Measurements from ENCODE around the gene MAN1A1.
"Not testable (repeated sequence)": the region's sequence is repeated elsewhere in the genome, so short reads cannot be mapped to it uniquely, and the experiment has no call there.

The MAN1A1 gene

DNA sequence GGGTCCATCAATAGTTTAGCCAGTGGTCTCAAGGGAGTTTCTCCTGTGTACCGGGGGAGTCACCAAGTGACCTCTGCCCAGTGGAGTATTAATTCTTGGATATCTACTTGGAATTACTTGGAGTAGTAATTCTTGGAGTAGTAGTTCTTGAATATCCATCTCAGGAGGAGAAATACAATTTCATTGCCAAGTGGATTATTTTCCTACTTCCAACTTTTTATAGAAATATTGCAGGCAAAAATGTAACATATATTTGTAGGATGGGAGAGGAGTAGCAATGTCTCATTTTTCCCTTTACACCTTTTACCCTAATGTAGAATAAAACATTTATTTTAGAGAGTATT lies 179.5 kb downstream of the MAN1A1 start:
- no peak overlapping the region for H3K27ac Mint-ChIP-seq

DNA sequence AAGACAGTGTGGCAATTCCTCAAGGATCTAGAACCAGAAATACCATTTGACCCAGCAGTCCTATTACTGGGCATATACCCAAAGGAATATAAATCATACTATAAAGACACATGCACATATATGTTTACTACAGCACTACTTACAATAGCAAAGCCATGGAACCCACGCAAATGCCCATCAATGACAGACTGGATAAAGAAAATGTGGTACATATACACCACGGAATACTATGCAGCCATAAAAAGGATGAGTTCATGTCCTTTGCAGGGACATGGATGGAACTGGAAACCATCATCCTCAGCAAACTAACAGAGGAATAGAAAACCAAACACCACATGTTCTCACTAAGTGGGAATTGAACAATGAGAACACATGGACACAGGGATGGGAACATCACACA lies 180.2 kb downstream of the MAN1A1 start:
- H3K36me3 Mint-ChIP-seq (ENCODE audit: low read depth); H3K27ac Mint-ChIP-seq; H3K4me3 Mint-ChIP-seq; H3K4me1 Mint-ChIP-seq (ENCODE audit: low read depth); DNase-seq (ENCODE audit: low spot score); H3K9me3 Mint-ChIP-seq: not testable (repeated sequence)
- peaks cover 22% of the 10 kb centered on the region for H3K27me3 Mint-ChIP-seq (ENCODE audit: low read depth)

More for the DNA sequence above, 179.5 kb downstream of the MAN1A1 start:
- no peaks in the 10 kb centered on the region for H3K4me1 Mint-ChIP-seq (ENCODE audit: low read depth)
- DNase-seq (ENCODE audit: low spot score) = no peak
- H3K9me3 Mint-ChIP-seq = no peaks in the 10 kb centered on the region
- H3K27me3 Mint-ChIP-seq (ENCODE audit: low read depth) = peaks cover 18% of the 10 kb centered on the region
- H3K36me3 Mint-ChIP-seq (ENCODE audit: low read depth) = no peaks in the 10 kb centered on the region
- H3K4me3 Mint-ChIP-seq = no peak overlapping the region

DNA sequence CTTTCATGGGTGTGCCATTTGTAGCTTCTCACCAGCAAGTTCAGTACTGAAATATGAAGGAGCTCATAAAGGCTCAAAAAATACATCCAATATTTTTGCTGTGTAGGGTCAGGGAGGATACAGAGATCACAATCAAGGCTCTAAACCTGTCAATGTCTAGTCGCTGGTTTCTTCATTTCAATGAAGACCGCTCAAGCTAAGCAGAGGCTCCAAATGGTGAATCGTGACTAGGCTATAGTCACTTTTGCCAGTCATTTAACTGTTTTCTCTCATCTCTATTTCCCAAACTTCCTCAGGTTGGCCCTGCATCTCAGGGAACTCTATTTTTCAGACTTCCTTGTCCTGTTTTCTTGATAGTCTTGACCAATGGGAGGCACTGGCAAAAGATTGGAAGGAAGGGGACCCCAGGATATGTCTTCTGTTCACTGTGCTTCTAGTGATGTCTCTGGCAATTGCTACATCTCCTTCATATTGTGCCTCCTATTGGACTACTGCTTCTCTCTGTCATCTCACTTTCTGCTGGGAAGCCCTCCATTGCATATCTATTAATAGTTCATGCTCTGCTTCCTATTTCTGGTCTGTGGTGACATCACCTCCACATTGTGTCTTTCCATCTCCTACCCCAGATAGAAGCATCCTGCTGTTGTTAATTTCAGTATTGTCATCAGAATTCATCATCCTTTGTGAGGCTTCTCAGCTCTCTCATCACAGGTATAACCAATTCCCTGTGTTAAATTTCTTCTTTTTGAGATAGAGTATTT lies 183.4 kb downstream of the MAN1A1 start:
- H3K36me3 Mint-ChIP-seq (ENCODE audit: low read depth) = no peaks in the 10 kb centered on the region
- peaks cover 35% of the 10 kb centered on the region for H3K27me3 Mint-ChIP-seq (ENCODE audit: low read depth)
- no peak for DNase-seq (ENCODE audit: low spot score)
- no peak overlapping the region for H3K27ac Mint-ChIP-seq
- H3K4me3 Mint-ChIP-seq = no peak overlapping the region
- no peaks in the 10 kb centered on the region for H3K9me3 Mint-ChIP-seq
- no peaks in the 10 kb centered on the region for H3K4me1 Mint-ChIP-seq (ENCODE audit: low read depth)

DNA sequence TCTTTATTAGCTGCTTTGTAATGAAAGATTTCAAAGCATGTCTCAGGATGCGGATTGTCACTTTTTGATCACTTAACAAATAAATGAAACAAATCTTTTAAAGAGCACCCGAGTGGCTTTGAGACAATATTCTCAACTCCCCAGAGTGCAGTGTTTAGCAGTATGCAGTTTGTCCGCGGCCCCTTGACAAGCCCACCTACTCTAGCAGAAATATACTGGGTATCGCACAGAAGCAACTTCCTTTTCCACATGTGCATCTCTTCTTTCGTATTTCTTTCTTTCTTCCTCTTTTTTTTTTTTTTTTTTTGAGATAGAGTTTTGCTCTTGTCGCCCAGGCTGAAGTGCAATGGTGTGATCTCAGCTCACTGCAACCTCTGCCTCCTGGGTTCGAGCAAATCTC lies 186.6 kb downstream of the MAN1A1 start:
- peaks cover 51% of the 10 kb centered on the region for H3K27me3 Mint-ChIP-seq (ENCODE audit: low read depth)
- H3K4me3 Mint-ChIP-seq = no peak overlapping the region
- DNase-seq (ENCODE audit: low spot score) = no peak
- no peaks in the 10 kb centered on the region for H3K36me3 Mint-ChIP-seq (ENCODE audit: low read depth)
- H3K27ac Mint-ChIP-seq = no peak overlapping the region
- H3K9me3 Mint-ChIP-seq = no peaks in the 10 kb centered on the region
- no peaks in the 10 kb centered on the region for H3K4me1 Mint-ChIP-seq (ENCODE audit: low read depth)

DNA sequence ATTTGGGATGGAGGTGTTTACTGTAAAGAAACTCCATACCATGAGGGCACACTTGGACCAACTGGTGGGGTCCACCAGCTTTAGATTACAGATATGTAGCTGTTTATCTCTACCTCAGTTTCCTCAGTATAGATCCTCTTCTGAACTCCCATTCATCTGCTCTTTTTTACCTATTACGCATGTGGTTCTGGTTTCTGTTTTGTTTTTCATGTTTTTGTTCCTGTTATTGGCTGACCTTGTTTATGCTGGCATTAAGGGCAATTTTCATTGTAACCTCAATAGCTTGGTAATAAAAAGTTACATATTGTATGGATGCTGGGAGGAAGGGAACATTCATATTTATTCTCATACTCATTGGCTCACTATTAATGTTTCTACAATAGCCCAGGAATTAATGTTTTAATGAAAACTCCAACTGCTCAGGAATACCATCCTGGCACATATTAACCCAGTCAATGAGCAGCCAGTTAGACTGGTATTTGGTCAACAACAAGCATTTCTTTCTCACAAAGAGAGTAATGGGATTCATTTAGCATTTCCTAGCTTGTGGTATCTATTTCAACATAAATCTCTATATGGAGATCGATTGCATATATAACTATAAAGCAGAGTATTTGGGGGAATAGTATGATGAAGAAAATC lies 187.3 kb downstream of the MAN1A1 start:
- Mint-ChIP-seq H3K4me1 (ENCODE audit: low read depth) (no peaks in the 10 kb centered on the region), H3K27ac (no peak overlapping the region), H3K27me3 (ENCODE audit: low read depth) (peaks cover 51% of the 10 kb centered on the region), H3K9me3 (no peaks in the 10 kb centered on the region), H3K36me3 (ENCODE audit: low read depth) (no peaks in the 10 kb centered on the region), H3K4me3 (no peak overlapping the region)
- DNase-seq (ENCODE audit: low spot score) = no peak

DNA sequence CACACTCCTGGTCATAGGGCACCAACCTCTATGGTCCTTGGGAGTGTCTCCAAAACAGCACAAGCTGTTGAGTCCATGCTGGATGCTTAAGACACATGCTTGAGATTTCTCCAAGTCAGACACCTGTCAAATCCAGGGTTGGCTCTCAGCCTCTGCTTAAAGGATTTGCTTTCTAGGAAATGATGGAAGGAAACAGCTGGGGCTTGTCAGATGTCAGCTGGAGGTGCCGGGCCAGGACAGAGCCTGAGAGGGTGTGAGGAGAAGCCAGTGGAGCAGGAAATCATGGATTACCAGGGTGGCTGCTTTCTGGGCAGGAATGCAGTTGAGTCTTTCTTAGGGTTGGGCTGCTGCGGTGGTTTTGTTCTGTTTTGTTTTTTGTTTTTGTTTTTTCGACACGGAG lies 188.1 kb downstream of the MAN1A1 start:
- Mint-ChIP-seq H3K27me3 (ENCODE audit: low read depth) (peaks cover 46% of the 10 kb centered on the region), H3K36me3 (ENCODE audit: low read depth) (no peaks in the 10 kb centered on the region), H3K4me3 (no peak overlapping the region), H3K27ac (no peak overlapping the region), H3K9me3 (no peaks in the 10 kb centered on the region), H3K4me1 (ENCODE audit: low read depth) (no peaks in the 10 kb centered on the region)
- no peak for DNase-seq (ENCODE audit: low spot score)

DNA sequence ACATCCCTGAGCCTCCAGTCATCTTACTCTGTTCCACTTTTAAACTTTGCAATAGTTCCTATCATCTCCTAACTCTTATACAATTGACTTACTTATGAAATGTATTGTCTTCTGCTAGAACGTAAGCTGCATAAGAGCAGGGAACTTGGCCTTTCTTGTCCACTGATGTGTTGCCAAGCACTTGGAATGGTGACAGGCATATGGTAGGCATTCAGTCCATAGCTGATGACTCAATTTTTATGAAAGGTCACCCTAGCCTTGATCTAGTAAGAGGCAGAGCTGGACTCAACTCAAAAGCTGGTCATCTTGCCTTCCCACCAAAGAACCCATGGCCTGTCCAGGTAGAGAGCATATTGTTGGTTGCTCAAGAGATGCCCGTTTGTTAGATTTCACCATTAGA lies 188.7 kb downstream of the MAN1A1 start:
- DNase-seq (ENCODE audit: low spot score) = no peak
- Mint-ChIP-seq H3K27me3 (ENCODE audit: low read depth) (peaks cover 44% of the 10 kb centered on the region), H3K4me3 (no peak overlapping the region), H3K9me3 (no peaks in the 10 kb centered on the region), H3K4me1 (ENCODE audit: low read depth) (no peaks in the 10 kb centered on the region), H3K27ac (no peak overlapping the region), H3K36me3 (ENCODE audit: low read depth) (no peaks in the 10 kb centered on the region)

DNA sequence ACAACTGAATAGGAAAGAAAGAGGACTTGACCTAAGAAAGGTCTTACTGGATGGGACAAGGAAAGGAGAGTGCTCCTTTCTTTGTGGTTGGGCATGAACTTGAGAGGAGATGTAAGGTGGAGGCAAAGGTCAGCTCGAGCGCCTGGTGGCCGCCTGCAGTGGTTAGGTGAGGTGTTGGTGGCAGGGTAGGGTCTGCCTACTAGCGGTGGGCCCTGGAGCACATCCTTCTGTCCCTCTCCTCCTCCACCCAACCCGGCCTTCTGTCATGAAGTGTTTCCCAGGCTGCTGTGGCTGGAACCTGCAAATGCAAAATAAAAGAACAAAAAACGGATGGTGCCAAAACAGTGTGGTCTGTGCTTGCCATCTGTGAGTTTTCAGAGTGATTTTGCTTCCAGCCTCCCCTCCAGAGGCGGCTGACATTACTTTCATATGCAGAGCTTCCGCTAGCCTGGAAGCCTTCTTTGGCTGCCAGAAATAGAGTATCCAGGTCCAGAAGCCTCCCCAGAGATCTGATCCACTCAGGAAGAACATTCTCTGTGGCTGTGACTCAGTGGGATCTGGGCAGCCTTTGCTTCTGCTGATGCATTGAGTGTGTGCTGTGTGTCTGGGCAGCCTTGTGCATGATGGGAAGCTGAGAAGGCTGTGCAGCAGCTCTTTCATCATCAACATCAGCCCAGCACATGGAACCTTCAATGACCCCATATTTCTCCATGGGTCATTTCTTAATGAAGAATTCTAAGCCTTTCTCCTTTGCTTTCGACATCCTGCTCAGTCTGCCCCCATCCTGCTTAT lies 191.3 kb downstream of the MAN1A1 start:
- Mint-ChIP-seq H3K36me3 (ENCODE audit: low read depth) (no peaks in the 10 kb centered on the region), H3K4me1 (ENCODE audit: low read depth) (no peaks in the 10 kb centered on the region), H3K9me3 (no peaks in the 10 kb centered on the region), H3K27me3 (ENCODE audit: low read depth) (peaks cover 37% of the 10 kb centered on the region), H3K27ac (no peak overlapping the region), H3K4me3 (no peak overlapping the region)
- DNase-seq (ENCODE audit: low spot score) = no peak

DNA sequence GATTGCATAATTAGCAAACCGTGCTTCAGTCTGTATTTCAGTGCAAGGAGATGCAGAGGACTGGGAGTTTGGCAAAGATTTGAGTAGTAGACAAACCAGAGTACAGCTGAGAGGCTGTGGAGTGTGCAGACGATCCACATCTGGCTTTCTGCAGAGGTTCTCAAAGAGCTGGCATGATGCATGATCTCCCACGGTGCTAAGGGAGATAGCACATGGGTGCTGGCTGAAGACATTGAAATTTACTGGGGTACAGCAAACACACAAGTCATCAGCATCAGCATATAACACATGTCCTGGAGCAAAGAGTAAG lies 192.1 kb downstream of the MAN1A1 start:
- DNase-seq (ENCODE audit: low spot score) = no peak
- peaks cover 37% of the 10 kb centered on the region for H3K27me3 Mint-ChIP-seq (ENCODE audit: low read depth)
- H3K9me3 Mint-ChIP-seq = no peaks in the 10 kb centered on the region
- H3K27ac Mint-ChIP-seq = no peak overlapping the region
- H3K36me3 Mint-ChIP-seq (ENCODE audit: low read depth) = no peaks in the 10 kb centered on the region
- H3K4me1 Mint-ChIP-seq (ENCODE audit: low read depth) = no peaks in the 10 kb centered on the region
- no peak overlapping the region for H3K4me3 Mint-ChIP-seq

DNA sequence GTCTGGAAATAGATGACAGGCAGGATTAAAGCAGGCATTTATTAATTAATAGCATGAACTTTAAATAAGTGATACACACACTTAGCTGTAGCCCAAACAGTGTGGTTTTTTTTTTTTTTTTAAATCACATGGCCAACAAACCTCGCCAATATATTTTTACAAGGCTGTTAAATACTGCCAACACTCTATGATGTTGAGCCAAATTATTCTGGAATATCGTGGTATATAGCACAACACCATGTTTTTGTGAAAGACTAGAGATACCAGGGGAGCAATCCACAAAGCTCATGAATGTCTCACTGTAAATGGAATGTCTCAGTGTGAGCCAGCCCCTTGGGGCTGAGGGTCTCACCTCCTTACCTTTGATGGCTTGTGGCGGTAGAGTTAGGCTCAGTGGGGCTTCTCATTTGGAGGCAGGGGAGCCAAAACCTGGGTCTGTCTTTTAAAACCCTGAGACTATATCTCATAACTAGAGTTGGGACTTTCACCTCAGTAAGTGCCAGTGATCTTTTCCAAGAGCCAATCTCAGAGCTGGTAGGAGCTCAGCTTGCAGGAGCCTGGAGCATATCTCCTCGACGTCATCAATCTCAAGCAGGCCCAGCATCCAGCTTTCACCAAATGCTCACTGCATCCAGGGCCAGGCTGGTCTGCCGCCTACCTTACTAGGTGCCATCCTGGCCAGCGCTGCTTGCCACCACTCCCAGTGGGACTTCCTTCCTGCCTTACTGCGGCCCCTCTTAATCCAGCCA lies 192.6 kb downstream of the MAN1A1 start:
- H3K27ac Mint-ChIP-seq = no peak overlapping the region
- DNase-seq (ENCODE audit: low spot score) = no peak
- no peak overlapping the region for H3K4me3 Mint-ChIP-seq
- no peaks in the 10 kb centered on the region for H3K4me1 Mint-ChIP-seq (ENCODE audit: low read depth)
- peaks cover 36% of the 10 kb centered on the region for H3K27me3 Mint-ChIP-seq (ENCODE audit: low read depth)
- no peaks in the 10 kb centered on the region for H3K36me3 Mint-ChIP-seq (ENCODE audit: low read depth)
- no peaks in the 10 kb centered on the region for H3K9me3 Mint-ChIP-seq

DNA sequence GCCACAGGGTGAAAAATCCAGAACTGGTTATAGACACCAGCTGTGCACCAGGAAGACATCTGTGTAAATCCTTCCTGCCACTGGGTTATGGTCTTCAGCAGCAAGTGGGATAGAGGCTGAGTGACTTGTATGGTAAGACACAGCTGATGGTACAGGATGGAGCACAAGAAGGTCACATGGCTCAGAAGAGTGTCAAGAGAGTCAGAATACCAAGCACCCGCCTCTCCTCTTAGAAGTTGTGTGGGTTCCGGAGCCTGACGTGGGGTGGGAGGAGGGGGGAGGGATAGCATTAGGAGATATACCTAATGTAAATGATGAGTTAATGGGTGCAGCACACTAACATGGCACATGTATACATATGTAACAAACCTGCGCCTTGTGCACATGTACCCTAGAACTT lies 193.5 kb downstream of the MAN1A1 start:
- not testable (repeated sequence) for DNase-seq (ENCODE audit: low spot score); H3K36me3 Mint-ChIP-seq (ENCODE audit: low read depth); H3K4me1 Mint-ChIP-seq (ENCODE audit: low read depth); H3K9me3 Mint-ChIP-seq; H3K27ac Mint-ChIP-seq; H3K4me3 Mint-ChIP-seq
- peaks cover 32% of the 10 kb centered on the region for H3K27me3 Mint-ChIP-seq (ENCODE audit: low read depth)

DNA sequence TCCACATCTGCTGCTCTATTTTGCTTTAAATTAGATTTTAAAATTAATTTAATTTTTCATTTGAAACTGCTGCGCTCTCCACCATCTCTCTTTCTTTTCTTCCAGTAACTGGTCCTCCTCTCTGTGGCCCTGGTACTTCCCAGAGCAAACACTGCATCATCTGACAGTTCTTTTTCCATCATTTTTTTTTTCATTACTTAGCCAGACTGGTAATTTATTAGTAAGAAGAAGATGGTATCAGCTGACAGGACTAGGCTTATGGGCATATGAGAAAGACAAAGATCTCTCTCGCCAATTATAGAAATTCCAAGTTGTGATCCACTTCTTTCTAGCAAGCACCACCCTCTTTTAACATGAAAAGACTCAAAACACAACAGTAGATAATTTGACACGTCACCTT lies 197.4 kb downstream of the MAN1A1 start:
- H3K4me3 Mint-ChIP-seq = no peak overlapping the region
- H3K27ac Mint-ChIP-seq = no peak overlapping the region
- no peak for DNase-seq (ENCODE audit: low spot score)
- H3K36me3 Mint-ChIP-seq (ENCODE audit: low read depth) = peaks cover 12% of the 10 kb centered on the region
- H3K4me1 Mint-ChIP-seq (ENCODE audit: low read depth) = peaks cover 20% of the 10 kb centered on the region
- peaks cover 10% of the 10 kb centered on the region for H3K27me3 Mint-ChIP-seq (ENCODE audit: low read depth)
- H3K9me3 Mint-ChIP-seq = peaks cover 17% of the 10 kb centered on the region

DNA sequence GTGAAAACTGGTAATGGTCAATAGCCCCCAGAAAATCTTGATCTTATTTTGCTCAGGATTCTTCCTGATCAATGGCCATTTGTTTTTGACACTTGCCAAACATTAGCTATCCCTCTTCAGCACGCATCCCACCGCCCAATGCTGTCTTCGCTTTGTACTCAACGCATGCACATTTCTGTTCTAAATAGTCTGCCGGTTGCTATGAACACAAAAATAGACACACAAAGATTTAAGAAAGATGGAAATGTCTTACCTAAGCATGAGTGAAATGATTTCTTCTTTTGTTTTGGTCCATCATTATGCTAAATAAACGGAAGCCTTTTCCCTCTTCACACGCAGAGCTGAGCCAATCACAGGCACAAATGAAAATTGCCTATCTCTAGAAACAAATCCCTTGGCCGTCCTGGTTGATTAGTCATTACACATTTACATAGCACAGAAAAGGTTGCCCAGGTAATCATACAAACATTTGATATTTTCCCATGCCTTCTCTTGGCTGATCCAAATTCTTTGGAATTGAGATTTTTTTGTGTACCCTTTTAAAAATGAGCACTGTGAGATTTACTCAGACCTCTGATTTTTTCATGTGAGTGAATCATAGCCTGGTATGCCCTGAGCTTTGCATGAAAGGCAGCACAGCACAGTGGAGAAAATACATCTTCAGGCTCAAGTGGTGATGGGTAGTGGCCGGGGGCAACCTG lies 200.6 kb downstream of the MAN1A1 start:
- H3K27ac Mint-ChIP-seq = no peak overlapping the region
- H3K4me3 Mint-ChIP-seq = no peak overlapping the region
- peaks cover 24% of the 10 kb centered on the region for H3K9me3 Mint-ChIP-seq
- H3K27me3 Mint-ChIP-seq (ENCODE audit: low read depth) = peaks cover 5% of the 10 kb centered on the region
- DNase-seq (ENCODE audit: low spot score) = no peak
- peaks cover 12% of the 10 kb centered on the region for H3K36me3 Mint-ChIP-seq (ENCODE audit: low read depth)
- peaks cover 45% of the 10 kb centered on the region for H3K4me1 Mint-ChIP-seq (ENCODE audit: low read depth)

Measured in T-helper 2 cell treated with Interferon-gamma antibody and Interleukin-4, amounts not matched to agents 5 μg/mL and 100 μg/mL, for 36 hours (primary cell).